HG03025 (cell line): ENCODE results near the gene CAAP1.
"Not testable (repeated sequence)": the region's sequence is repeated elsewhere in the genome, so short reads cannot be mapped to it uniquely, and the experiment has no call there.

Experiments used
- ATAC-seq: cut with Tn5 transposase; IDR thresholded peaks from one replicate; pipeline ENCODE4 v1.9.1; 2021; ENCODE audit warnings: mild to moderate bottlenecking, moderate library complexity; ENCODE audit not compliant: unreplicated experiment, low FRiP score

CAAP1 gene, protein sequence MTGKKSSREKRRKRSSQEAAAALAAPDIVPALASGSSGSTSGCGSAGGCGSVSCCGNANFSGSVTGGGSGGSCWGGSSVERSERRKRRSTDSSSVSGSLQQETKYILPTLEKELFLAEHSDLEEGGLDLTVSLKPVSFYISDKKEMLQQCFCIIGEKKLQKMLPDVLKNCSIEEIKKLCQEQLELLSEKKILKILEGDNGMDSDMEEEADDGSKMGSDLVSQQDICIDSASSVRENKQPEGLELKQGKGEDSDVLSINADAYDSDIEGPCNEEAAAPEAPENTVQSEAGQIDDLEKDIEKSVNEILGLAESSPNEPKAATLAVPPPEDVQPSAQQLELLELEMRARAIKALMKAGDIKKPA

DNA sequence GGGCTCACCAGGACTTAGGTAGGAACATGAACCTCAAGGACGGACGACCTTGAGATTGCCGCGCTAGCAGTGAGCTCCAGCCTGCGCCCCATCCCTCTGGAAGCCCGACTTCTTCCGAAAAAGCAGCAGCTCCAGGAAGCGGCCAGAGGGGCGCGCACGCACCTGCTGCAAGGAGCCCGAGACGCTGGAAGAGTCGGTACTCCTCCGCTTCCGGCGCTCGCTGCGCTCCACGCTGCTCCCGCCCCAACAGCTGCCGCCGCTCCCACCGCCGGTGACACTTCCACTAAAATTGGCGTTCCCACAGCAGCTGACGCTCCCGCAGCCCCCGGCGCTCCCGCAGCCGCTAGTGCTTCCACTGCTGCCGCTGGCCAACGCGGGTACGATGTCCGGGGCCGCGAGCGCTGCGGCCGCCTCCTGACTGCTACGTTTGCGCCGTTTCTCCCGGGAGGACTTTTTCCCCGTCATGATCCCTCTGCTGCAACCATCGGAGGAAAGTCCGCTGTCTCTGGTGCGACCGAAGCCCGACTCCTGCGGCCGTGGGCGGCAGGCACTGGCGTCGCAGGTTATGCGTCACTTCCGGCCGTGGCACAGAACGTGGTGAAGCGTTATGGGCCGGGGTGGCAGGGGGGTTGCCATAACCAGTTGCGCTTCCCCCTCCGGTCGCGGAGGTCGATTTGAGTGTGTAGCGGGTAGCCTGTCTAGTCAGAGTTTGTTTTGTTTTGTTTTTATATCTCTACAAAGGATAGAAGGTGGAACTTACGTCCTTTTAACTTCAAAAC is at the start of gene CAAP1:
TSS of gene CAAP1 (minus strand) at position 552 of the 779 bp plus-strand sequence. CDS start at position 465, 87 bp downstream.
- ATAC-seq = peak; percentile 95

DNA sequence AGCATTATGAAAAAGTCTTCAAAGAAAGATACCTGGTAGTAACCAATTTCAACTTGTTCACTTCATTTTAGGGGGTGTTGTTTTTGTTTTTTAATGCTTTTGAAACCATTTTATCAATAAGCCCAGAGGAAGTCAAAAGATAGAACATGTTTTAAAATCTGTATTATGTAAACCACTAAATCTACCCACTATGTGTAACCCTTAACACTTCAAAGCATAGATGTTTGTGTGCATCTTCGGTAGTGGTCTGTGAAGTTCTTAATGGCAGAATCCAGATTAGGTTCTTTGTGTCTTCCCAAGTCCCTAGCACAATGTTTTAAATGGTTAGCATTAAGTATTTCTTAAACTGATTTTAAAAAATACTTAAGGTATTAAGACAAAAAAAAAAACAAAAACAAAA is 48.2 kb upstream of the CAAP1 start:
- no peak for ATAC-seq

DNA sequence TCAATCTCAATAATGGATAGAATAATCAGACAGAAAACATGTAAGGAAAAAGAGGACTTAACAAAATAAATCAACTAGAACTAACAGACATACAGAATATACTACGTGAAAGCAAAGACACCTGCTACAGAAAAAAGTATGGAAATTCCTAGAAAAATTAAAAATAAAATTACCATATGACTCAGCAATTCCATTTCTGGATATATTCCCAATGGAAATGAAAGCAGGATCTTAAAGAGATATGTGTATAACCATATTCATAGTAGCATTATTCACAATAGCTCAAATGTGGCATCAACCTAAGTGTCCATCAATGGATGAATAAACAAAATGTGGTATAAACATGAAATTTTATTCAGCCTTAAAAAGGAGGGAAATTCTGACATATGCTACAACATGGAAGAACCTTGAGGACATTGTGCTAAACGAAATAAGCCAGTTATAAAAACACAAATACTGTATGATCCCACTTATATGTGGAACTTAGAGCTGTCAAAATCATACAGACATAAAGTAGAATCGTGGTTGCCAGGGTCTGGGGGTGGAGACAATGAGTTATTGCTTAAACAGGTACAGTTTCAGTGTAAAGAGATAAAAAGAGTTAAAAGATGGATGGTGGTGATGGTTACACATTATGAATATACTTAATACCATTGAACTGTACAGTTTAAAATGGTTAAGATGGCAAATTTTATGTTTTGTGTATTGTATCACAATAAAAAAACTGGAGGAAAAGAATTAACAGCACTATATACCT is 47.5 kb upstream of the CAAP1 start:
- ATAC-seq = no peak

DNA sequence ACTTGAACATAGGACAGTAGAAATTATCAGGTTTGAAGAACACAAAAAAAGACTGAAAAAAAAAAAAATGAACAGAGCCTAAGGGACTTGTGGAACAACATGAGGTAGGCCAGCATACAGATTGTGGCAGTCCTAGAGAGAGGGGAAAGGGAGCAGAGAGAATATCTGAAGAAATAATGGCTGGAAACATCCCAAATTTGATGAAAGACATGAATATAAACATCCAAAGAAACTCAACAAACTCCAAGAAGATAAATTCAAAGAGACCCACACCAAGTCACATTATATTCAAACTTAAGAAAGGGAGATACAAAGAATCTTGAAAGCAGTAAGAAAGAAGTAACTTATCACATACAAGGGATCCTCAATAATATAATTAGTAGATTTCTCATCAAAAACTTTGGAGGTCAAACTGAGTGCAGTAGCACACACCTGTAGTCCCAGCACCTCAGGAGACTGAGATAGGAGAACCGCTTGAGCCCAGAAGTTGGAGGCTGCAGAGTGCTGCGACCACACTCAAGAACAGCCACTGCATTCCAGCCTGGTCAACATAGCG is 45.3 kb upstream of the CAAP1 start:
- no peak for ATAC-seq

DNA sequence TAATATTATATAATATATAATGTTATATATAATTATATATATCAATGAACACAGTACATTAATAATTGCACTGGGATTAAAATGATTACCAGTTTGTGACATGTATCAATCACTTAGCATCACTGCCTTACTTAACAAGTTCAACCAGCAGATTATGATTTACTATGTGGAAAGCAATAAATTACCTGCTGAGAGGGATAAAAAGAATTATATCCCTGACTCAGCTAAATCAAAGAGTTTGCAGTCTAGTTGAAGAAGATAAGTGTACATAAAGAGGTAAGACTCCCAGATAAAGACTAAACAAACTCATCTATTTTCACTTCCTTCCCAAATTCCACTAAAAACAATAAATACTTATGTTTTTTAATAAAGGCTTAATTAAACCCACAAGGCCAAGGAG is 43.2 kb upstream of the CAAP1 start:
- no peak for ATAC-seq

DNA sequence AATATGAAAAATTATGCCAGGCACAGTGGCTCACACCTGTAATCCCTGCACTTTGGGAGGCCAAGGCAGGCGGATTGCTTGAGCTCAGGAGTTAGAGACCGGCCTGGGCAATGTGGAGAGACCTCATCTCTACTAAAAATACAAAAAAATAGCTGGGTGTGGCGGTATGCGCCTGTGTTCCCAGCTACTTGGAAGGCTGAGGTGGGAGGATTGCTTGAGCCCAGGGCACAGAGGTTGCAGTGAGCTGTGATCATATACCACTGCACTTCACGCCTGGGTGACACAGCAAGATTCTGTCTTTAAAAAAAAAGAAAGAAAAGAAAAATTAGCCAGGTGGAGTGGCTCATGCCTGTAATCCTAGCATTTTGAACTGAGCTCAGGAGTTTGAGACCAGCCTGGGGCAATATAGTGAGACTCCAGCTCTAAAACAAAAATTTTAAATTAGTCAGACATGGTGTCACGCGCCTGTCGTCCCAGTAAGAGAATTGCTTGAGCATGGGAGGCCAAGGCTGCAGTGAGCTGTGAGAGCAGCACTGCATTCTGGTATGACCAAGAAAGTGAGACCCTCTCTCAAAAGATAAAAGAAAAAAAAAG is 36.4 kb upstream of the CAAP1 start:
- ATAC-seq = no peak

DNA sequence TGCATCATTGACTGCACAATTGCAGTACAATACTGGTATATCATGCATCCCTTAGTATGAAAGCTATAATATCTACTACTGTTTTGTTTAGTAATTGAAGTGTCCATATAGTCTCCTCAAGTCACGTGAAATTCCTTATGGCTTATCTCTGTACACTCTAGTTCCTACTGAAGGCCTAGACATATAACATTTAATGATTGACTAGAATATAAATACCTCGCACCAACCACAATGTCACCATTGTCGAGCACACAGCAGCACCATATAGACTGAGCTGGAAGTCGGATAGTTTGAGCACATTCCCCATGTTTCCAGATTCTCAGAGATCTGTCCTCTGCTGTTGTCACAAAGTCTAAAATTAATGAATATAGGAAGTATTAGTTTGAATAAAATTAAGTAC is 33.0 kb upstream of the CAAP1 start:
- ATAC-seq = no peak

DNA sequence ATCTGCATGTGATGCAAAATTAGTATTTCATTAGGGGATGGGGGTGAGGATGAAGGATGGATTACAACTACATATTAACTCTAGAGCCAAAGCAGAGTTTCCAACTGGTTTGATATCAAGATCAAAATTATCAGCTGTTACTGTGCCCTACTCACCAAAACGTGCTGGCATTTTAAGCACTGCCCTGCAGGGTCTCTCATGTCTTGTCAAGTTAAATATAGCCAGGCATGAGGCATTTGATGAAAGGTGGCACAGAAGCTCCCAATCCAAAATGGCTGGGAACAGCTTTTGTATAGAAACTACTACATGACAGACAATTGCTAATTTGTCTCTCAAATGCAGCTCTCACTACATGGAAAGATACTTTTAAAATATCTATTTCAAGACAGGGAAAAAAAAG is 27.1 kb upstream of the CAAP1 start:
- ATAC-seq = no peak

DNA sequence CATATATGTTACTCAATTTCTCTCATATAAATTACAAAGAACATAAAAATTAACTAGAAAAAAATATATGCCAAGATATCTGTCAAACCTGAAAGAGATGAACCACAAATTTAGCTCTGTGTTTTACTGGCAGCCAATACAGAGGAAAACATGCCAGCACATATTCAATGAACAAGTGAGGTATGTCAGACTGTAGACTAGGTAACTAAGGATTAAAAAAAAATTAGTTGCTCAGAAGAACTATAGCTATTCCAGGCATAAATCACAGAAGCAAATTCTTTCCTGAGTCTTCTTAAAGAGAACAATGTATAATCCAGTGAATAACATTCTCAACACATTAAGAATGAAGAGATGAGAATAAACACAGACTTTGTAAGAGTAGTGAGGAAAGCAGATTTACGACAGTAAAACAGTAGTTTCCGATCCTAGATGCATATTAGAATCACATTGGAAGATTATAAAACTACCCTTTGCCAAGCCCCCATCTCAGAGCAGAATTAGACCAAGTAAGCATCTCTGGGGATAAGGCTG is 20.6 kb upstream of the CAAP1 start:
- no peak for ATAC-seq

DNA sequence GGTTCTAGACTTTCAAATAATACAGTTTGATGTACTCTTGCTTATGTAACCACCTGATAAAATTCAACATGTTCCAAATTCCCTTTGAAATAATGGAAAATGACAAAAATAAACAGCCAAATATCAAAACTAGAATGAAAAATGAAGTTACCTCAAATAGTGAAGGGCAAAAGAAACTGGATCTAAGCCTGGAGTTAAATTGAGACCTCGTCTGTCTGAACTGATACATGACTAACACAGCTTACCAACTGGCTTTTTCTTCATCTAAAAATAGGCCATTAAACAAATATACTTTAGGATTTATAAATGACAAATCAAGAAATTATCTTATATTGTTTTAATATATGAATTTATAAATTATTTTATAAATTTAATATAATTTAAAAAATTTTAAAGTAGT is 12.1 kb upstream of the CAAP1 start:
- no peak for ATAC-seq

DNA sequence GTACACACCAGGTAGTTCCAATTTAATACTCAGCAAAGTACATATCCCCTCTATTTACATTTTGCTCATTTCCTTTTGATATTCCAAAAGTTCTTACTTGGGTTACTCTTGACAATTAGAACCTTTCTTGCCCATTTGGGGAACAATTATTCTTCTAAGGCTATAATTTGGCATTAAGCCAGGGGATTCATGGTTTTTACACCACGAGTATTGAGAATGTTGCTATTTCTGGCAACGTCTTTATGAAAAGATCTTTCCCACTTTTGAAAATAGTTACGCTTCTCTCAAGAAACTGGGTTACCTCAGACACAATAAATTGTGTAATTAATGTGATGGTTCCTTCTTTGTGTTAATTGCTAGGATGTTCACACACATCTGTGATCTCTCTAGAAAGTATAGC is 11.5 kb upstream of the CAAP1 start:
- ATAC-seq = no peak

DNA sequence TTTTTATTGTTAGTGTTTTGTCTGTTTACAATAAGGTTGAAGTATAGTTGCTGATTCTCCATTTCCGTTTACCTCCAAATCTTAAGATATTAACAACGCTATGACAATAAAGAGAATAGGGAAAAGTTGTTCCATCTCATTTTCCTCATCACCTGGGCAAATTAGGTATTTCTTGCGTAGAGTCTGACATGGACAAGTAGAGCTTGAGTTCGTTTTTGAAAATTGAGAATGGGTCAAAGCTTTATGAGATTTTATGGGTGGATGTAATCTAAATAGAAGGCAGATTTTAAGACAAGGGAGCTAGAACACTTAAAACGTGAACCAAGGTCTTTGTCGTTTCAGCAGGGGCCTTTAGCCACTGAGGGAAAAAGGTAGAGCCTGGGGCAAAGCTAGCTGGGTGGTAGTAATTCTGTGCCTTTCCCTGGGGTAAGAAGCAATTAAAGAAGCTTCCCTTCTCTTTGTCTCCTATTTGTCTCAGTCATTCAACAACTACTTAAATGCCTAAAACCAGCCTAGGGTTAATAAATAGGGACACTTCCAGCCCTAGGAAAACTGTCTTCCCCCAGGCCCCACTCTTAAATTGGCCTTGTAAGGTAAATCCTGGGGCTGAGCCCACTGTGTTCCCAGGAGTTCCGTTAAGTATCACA is 551 bp upstream of the CAAP1 start:
- ATAC-seq = no peak

DNA sequence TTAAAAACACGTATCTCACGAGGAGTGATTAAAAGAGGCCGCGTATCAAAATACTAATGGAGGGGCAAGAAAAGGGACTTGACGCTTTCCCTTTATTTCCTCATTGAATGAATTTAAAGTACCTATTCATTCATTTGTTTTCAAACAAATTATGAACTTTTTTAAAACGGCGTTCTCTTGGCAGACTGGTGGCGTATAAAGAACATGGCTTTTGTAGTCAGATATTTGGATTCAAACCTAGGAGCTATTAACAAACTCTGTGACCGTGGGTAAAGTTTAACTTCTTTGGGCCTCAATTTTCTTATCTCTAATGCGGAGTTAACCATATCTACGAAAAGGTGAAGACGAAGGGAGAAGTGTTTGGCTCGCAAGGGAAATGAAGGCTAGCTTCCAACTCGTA is 876 bp downstream of the CAAP1 start:
- ATAC-seq = no peak

DNA sequence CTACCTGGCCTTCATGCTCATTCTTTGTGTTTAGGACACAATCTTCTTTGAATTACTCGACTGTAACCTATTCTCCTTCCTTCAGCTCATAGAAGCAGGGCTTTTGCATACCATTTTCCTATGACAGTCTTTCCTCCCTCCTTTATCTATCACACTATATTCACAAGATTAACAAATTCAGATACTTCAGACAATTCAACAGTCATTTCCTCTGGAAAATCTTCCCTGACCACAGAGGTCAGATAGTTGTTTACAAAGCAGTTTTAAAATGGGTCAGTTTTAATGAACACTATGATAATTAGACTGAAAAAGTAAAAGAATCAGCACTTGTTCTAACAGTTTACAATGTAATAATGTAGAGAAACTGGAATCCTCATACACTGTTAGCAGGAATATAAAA is 4.3 kb downstream of the CAAP1 start:
- ATAC-seq = no peak

DNA sequence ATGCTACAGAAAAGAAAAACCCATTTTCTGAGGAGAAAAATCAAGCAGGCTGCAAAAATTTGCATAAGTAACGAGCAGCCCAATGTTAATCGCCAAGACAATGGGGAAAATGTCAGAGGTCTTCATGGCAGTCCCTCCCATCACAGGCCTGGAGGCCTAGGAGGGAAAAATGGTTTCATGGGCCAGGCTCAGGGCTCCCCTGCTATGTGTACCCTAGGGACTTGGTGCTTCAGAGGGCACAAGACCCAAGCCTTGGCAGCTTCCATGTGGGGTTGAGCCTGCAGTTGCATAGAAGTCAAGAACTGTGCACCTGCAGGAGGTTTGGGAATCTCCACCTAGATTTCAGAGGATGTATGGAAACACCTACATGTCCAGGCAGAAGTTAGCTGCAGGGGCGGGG is 10.4 kb downstream of the CAAP1 start:
- no peak for ATAC-seq

DNA sequence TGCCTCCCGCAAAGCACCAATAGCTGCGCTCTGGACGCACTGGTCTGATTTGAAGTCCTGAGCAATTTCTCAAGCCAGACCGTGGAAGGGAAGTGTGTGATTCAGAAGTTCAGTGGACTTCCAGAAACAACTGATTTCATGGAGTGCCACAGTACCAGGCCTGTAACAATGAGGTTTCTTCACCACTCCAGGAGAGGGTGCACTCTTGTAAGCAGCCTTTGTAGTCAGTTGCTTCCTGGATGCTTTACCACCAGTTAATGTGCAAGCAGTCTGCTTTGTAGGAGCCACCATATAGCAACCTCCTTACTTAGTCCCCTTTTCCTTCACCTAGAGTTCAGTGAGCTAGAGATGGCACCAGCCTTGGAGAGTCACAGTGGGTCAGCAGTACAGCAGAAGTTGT is 12.3 kb downstream of the CAAP1 start:
- ATAC-seq = no peak

DNA sequence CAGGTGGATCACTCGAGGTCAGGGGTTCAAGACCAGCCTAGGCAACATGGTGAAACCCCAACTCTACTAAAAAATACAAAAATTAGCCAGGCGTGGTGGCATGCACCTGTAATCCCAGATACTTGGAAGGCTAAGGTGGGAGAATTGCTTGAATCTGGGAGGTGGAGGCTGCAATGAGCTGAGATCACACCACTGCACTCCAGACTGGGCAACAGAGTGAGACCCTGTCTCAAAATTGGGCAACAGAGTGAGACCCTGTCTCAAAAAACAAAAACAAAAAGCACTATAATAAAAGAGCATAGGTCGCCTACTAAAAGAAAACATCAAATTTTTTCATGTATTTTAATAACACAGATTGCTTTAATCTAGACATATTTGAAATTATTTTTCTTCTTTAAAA is 17.4 kb downstream of the CAAP1 start:
- ATAC-seq = not testable (repeated sequence)

DNA sequence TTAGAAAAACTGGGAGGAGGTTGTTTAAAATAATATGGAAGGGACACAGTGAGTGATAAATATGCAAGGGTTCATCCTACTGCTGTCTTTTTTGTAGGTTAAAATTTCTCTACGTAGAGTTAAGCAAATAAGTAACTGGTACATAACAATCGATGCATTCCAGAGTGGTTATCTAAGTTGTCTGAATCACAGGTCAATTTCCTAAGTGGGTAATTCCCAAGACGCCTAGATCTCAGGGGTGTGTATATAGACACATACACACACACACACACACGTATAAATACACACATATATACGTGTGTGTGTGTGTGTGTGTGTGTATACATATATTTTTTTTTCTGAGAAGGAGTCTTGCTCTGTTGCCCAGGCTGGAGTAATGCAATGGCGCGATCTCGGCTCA is 22.3 kb downstream of the CAAP1 start:
- ATAC-seq = no peak

DNA sequence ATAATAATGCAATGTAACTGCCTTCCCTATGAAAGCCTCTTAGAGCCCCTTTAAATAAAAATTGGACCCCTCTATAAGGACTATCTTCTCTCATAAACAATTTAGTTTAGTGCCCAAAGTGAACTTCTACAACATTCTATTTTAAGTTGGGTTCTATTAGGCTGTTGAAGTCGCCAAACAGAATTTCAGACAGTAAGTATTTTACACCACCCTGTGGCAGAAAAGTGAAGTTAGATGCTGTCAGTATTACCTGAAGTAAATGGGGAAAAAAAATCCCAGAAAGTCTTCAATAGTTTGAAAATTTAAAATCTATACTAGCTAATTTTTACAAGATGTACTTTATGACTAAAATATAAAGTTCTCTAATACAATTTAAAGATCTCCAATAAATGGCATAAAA is 29.5 kb downstream of the CAAP1 start:
- no peak for ATAC-seq
